VCaP (cell line): Measurements from ENCODE around the gene TM4SF1.

Experiments
- H3K27ac ChIP-seq: fragments of 450-650 bp; 2 replicates; pipeline ENCODE4 v1.5.1; 2017
- TF ChIP-seq, protein P1 (sequence below): fragments of 450-650 bp; conservative IDR thresholded peaks from 2 replicates; pipeline ENCODE4 v1.5.1; 2017; ENCODE audit warnings: mild to moderate bottlenecking, moderate library complexity

The TM4SF1 gene

DNA sequence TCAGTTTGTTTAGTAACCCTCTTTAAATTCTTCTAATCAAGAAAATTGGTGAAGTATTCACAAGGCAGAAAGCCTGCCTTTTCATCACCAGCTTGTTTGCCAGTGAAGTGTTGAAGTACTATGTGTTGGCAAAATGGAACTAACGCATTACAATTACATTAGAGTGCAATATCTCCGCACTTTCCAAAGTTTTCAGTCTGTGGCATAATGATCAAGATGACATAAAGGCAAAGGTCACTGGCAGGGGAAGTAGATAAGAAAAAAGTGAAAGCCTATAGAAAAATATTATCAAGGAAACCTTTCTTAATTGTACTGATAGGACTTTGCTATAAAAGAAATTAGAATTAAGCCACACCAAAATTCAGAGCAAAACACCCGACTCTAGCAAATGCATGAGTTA is 25.0 kb upstream of the TM4SF1 start:
- TF ChIP-seq, protein P1, sequence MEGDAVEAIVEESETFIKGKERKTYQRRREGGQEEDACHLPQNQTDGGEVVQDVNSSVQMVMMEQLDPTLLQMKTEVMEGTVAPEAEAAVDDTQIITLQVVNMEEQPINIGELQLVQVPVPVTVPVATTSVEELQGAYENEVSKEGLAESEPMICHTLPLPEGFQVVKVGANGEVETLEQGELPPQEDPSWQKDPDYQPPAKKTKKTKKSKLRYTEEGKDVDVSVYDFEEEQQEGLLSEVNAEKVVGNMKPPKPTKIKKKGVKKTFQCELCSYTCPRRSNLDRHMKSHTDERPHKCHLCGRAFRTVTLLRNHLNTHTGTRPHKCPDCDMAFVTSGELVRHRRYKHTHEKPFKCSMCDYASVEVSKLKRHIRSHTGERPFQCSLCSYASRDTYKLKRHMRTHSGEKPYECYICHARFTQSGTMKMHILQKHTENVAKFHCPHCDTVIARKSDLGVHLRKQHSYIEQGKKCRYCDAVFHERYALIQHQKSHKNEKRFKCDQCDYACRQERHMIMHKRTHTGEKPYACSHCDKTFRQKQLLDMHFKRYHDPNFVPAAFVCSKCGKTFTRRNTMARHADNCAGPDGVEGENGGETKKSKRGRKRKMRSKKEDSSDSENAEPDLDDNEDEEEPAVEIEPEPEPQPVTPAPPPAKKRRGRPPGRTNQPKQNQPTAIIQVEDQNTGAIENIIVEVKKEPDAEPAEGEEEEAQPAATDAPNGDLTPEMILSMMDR = no peak
- H3K27ac ChIP-seq = peak overlapping the region; percentile 98

DNA sequence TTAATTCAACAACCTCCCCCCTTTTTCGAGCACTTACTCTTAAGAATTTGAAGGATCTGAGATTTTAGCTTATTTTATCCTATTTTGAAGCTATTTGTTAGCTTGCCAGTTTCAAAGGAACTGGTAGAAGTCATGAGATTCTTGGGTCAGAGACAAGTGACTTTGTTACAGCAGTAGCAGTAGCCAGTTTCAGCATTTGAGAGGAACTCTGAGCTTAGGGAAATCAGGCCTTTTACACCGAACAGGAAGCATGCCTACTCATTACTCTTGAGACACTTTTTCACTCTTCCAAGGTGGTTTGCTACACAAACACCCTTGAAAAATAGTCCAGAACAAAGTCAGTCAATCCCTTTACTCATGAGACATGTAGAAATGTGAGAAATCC is 24.5 kb upstream of the TM4SF1 start:
- H3K27ac ChIP-seq = peak overlapping the region; percentile 98

DNA sequence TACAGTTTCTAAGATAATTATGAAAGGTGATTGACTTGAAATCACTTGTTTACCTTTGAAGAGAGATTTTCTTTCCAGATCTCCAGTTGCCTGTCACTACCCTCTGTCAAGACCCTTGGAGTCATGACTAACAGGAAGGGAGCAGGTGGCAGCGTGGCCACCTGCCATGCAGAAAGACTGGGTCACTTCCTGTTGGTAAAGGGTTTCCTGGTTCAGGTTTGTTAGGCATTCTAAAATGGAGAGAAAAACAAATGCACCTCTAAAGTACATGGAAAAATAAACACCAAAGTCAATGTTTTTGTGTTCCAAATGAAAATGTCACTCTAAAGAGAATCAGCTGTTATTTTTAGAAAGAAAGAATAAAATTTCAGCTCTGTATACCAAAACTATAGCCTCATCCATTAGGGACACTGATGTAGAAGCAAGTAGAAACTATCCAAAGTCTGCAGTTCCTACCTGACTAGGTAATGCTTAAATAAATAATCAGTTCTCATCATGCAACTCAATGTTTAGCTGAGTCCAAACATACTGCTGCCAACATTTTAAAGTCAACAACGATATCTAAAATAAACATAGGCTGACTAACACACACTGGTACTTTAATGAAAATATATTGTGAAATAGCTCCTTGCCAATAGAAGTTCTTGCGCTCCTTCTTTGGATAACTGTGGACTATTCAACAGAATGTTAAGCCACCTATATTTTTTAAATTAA is 23.9 kb upstream of the TM4SF1 start:
- peak overlapping the region; percentile 98 for H3K27ac ChIP-seq
- TF ChIP-seq, protein P1 = no peak

More for the DNA sequence above, 24.5 kb upstream of the TM4SF1 start:
- TF ChIP-seq, protein P1 = no peak

DNA sequence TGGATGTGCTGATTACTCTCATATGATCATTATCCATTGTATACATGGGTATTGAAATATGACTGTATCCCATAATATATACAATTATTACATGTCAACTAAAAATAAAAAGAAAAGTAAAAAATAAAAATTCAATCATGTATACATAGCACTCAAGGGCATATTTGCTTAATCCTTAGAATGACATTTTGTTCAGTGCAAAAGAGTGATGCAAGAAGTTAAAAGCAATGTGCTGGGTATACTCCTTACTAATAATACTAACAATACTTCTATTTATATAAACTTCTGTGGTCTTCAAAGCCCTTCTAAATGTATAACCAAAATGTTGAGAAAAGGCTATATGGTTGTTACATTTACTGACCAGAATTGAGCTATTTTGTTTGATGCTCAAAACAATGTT is 23.2 kb upstream of the TM4SF1 start:
- TF ChIP-seq, protein P1 = no peak
- H3K27ac ChIP-seq = peak overlapping the region; percentile 98

DNA sequence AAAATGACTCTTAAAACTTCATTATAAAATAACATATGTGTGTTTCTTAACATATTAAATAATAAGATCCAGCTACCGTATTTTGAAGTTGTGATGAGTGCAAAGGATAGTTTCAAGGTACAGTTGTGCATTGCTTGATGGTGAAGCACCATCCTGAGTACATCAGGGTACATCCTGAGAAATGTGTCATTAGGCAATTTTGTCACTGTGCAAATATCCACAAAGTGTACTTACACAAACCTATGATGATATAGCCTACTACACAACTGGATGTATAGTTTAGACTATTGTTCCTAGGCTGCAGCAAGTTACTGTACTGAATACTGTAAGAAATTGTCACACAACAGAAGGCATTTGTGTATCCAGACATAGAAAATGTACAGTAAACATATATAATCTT is 20.8 kb upstream of the TM4SF1 start:
- TF ChIP-seq, protein P1 = no peak
- H3K27ac ChIP-seq = no peak overlapping the region

DNA sequence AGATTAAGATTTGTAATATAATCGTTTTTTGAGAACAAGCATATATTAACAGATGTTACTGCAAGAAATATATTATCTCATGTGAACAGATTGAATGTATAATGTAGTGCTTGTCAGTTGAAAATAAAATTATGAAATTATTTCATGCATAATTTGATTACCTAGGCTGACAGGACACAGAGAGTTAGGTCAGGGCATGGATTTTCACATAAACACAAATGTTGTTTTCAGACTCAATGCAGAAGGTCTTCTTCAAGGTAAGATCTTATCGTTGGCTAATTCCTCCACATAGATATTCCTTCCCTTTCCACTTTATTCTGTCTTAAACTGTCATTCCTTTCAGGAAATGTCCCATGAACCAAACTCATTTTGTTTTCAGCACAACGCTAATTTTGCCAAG is 20.1 kb upstream of the TM4SF1 start:
- TF ChIP-seq, protein P1 = no peak
- H3K27ac ChIP-seq = no peak overlapping the region

DNA sequence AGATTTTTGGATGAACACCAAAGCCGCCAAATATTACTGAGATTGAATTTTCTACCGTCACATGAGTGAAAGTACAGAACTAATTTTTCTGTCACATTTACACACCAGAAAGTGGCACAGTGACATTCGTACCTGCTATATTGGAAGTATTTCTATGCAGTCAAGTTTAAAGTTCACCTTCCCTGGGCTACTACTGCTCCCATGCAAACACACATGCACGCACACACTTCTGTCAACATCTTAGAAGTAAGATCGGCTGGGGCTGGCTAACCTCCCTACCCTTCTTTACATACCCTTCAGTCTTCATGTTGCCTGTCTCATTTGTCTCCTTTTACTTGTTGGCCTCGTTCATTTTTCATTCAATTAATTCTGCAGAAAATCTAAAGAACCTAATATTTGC is 19.0 kb upstream of the TM4SF1 start:
- TF ChIP-seq, protein P1 = no peak
- H3K27ac ChIP-seq = peak overlapping the region; percentile 64
